ENCODE measurements around the gene FRAS1.

DNA sequence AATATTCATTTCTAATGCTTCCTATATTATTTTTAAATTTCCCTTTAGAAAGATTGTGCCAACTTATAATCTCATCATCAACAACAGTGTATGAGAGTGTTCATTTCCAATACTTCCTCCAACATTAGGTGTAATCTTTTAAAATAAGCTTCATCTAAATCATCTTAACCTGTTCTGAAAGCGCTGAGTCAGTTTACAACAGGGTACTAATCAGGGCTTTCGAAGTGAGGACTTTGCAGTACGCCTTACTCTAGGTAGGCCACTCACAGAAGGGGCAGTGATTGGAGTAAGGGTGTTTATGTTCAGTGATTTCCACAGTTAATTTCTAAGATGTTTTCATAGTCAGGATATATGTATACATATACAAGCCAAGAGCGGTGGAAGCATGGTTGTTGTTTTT lies 87.9 kb downstream of the FRAS1 start:
- TF ChIP-seq, protein P1, sequence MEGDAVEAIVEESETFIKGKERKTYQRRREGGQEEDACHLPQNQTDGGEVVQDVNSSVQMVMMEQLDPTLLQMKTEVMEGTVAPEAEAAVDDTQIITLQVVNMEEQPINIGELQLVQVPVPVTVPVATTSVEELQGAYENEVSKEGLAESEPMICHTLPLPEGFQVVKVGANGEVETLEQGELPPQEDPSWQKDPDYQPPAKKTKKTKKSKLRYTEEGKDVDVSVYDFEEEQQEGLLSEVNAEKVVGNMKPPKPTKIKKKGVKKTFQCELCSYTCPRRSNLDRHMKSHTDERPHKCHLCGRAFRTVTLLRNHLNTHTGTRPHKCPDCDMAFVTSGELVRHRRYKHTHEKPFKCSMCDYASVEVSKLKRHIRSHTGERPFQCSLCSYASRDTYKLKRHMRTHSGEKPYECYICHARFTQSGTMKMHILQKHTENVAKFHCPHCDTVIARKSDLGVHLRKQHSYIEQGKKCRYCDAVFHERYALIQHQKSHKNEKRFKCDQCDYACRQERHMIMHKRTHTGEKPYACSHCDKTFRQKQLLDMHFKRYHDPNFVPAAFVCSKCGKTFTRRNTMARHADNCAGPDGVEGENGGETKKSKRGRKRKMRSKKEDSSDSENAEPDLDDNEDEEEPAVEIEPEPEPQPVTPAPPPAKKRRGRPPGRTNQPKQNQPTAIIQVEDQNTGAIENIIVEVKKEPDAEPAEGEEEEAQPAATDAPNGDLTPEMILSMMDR (IDR thresholded peaks at IDR 0.05), result no peak
- TF ChIP-seq POLR2A (IDR thresholded peaks at IDR 0.05) (no peak), POLR2AphosphoS5 (IDR thresholded peaks at IDR 0.05) (no peak)

Measured in breast epithelium (tissue), 3 donors.